WTC11 (cell line): ENCODE results near the gene PIERCE2.
"Not testable (repeated sequence)": the region's sequence is repeated elsewhere in the genome, so short reads cannot be mapped to it uniquely, and the experiment has no call there.

Source experiments
- HMGA2 ChIP-seq: fragments of 250-450 bp; sonication (Bioruptor Pico); IDR thresholded peaks from 2 replicates; pipeline ENCODE4 v1.4.0; 2021; ENCODE audit warnings: mild to moderate bottlenecking, moderate library complexity
- TF ChIP-seq, protein P1 (sequence below): fragments of 200-600 bp; IDR thresholded peaks from 2 replicates; pipeline ENCODE4 v1.8.0; 2022; ENCODE audit warnings: antibody characterized with exemption
- TF ChIP-seq, protein P2 (sequence below): sonication (generic); formaldehyde crosslinking; IDR thresholded peaks from 2 replicates; pipeline ENCODE4 v1.8.0; 2022; ENCODE audit warnings: mild to moderate bottlenecking, missing genetic modification reagents
- TF ChIP-seq, protein P3 (sequence below): sonication (generic); formaldehyde crosslinking; IDR thresholded peaks from 2 replicates; pipeline ENCODE4 v1.8.0; 2022; ENCODE audit warnings: missing genetic modification reagents

DNA sequence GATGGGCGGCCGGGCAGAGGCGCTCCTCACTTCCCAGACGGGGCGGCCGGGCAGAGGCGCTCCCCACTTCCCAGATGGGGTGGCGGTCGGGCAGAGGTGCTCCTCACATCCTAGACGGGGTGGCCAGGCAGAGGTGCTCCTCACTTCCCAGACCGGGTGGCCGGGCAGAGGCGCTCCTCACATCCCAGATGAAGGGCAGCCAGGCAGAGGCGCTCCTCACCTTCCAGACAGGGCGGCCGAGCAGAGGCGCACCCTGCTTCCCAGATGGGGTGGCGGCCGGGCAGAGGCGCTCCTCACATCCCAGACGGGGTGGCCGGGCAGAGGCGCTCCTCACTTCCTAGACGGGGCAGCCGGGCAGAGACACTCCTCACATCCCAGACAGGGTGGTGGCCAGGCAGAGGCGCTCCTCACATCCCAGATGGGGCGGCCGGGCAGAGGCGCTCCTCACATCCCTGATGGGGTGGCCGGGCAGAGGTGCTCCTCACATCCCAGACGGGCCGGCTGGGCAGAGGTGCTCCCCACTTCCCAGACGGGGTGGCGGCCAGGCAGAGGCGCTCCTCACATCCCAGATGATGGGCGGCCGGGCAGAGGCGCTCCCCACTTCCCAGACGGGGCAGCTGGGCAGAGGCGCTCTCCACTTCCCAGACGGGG, 38.2 kb downstream of the PIERCE2 start:
- TF ChIP-seq, protein P1, sequence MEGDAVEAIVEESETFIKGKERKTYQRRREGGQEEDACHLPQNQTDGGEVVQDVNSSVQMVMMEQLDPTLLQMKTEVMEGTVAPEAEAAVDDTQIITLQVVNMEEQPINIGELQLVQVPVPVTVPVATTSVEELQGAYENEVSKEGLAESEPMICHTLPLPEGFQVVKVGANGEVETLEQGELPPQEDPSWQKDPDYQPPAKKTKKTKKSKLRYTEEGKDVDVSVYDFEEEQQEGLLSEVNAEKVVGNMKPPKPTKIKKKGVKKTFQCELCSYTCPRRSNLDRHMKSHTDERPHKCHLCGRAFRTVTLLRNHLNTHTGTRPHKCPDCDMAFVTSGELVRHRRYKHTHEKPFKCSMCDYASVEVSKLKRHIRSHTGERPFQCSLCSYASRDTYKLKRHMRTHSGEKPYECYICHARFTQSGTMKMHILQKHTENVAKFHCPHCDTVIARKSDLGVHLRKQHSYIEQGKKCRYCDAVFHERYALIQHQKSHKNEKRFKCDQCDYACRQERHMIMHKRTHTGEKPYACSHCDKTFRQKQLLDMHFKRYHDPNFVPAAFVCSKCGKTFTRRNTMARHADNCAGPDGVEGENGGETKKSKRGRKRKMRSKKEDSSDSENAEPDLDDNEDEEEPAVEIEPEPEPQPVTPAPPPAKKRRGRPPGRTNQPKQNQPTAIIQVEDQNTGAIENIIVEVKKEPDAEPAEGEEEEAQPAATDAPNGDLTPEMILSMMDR = not testable (repeated sequence)
- TF ChIP-seq, protein P2, sequence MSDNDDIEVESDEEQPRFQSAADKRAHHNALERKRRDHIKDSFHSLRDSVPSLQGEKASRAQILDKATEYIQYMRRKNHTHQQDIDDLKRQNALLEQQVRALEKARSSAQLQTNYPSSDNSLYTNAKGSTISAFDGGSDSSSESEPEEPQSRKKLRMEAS = not testable (repeated sequence)
- TF ChIP-seq, protein P3, sequence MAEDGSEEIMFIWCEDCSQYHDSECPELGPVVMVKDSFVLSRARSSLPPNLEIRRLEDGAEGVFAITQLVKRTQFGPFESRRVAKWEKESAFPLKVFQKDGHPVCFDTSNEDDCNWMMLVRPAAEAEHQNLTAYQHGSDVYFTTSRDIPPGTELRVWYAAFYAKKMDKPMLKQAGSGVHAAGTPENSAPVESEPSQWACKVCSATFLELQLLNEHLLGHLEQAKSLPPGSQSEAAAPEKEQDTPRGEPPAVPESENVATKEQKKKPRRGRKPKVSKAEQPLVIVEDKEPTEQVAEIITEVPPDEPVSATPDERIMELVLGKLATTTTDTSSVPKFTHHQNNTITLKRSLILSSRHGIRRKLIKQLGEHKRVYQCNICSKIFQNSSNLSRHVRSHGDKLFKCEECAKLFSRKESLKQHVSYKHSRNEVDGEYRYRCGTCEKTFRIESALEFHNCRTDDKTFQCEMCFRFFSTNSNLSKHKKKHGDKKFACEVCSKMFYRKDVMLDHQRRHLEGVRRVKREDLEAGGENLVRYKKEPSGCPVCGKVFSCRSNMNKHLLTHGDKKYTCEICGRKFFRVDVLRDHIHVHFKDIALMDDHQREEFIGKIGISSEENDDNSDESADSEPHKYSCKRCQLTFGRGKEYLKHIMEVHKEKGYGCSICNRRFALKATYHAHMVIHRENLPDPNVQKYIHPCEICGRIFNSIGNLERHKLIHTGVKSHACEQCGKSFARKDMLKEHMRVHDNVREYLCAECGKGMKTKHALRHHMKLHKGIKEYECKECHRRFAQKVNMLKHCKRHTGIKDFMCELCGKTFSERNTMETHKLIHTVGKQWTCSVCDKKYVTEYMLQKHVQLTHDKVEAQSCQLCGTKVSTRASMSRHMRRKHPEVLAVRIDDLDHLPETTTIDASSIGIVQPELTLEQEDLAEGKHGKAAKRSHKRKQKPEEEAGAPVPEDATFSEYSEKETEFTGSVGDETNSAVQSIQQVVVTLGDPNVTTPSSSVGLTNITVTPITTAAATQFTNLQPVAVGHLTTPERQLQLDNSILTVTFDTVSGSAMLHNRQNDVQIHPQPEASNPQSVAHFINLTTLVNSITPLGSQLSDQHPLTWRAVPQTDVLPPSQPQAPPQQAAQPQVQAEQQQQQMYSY (CRISPR knock-in tag) = not testable (repeated sequence)
- TF ChIP-seq HMGA2 = not testable (repeated sequence)
